ENCODE results near the gene MAP3K5.
A peak's percentile ranks its signal among the peaks of the same experiment; 100 is the strongest.
"Not testable (repeated sequence)": the region's sequence is repeated elsewhere in the genome, so short reads cannot be mapped to it uniquely, and the experiment has no call there.

MAP3K5 gene

GRCh38 chr6:136600818-136601217, 191.5 kb downstream of the MAP3K5 start:
- no peak for DNase-seq

DNA sequence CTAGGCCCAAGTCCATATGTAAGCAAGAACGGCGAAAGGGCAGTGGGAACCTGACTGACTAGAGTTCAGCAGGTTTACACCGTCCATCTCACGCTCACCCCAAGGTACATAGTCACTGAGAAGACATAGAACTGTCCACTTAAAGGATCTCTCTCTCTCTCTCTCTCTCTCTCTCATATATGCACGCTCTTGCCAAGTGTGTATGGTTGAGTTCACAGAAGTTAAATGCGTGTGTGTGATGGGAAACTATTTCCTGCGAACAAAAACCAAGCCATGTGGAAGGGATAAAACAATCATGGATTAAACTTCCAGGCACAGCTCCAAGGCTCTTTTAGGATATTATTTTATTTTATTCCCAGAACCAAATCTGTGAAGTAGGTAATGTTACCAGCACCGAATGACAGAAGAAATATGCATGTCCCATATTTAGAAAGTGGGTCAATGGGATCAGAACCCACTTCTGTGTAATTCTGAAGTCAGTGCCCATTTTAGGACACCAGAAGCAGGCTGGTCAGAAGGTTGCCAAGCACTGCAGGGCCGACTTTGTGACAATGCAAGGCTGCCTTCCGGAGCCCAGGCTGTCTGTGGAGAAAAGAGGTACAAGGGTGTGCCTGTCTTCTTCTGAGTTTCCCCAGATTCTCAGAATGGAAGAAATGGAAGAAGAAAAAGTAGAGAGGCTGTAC, 192.8 kb downstream of the MAP3K5 start:
- no peak for DNase-seq

DNA sequence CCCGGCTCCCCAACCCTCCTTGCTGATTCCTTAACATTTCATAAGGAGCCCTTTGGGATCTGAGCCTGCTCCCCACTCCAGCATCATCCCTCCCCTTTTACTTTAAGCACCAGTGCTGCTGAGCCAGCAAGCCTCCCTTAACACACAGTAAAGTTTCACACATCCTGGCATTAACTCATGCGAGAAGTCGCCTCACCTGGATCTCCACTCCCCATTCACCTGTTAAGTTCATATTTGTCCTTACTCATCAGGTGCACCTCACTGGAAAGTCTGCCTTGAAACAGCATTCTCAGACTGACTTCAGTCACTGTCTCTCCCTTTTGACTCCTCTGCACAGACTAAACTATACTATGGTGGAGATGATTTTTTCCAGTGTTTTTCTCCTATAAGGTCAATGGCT, 194.2 kb downstream of the MAP3K5 start:
- DNase-seq = no peak

- no peak for DNase-seq
Measured at GRCh38 chr6:136594671-136595070, 197.6 kb downstream of the MAP3K5 start.

GRCh38 chr6:136593748-136594490, 198.4 kb downstream of the MAP3K5 start:
- DNase-seq = no peak

- no peak for DNase-seq
Measured at GRCh38 chr6:136592930-136593673, 199.2 kb downstream of the MAP3K5 start.

GRCh38 chr6:136591617-136592016, 200.7 kb downstream of the MAP3K5 start:
- DNase-seq = no peak

DNA sequence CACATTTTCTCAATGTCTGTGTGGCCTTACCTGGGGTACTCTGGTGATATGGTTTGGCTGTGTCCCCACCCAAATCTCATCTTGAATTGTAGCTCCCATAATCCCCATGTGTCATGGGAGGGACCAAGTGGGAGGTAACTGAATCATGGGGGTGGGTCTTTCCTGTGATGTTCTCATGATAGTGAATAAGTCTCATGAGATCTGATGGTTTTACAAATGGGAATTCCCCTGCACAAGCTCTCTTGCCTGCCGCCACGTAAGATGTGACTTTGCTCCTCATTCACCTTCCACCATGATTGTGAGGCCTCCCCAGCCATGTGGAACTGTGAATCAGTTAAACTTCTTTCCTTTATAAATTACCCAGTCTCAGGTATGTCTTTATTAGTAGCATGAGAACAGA, 201.4 kb downstream of the MAP3K5 start:
- not testable (repeated sequence) for DNase-seq

GRCh38 chr6:136587527-136587926, 204.8 kb downstream of the MAP3K5 start:
- no peak for DNase-seq

- no peak for DNase-seq
Measured at GRCh38 chr6:136586295-136586694, 206.0 kb downstream of the MAP3K5 start.

GRCh38 chr6:136585523-136585922, 206.8 kb downstream of the MAP3K5 start:
- not testable (repeated sequence) for DNase-seq

- DNase-seq = not testable (repeated sequence)
Measured at GRCh38 chr6:136584290-136584689, 208.0 kb downstream of the MAP3K5 start.

DNA sequence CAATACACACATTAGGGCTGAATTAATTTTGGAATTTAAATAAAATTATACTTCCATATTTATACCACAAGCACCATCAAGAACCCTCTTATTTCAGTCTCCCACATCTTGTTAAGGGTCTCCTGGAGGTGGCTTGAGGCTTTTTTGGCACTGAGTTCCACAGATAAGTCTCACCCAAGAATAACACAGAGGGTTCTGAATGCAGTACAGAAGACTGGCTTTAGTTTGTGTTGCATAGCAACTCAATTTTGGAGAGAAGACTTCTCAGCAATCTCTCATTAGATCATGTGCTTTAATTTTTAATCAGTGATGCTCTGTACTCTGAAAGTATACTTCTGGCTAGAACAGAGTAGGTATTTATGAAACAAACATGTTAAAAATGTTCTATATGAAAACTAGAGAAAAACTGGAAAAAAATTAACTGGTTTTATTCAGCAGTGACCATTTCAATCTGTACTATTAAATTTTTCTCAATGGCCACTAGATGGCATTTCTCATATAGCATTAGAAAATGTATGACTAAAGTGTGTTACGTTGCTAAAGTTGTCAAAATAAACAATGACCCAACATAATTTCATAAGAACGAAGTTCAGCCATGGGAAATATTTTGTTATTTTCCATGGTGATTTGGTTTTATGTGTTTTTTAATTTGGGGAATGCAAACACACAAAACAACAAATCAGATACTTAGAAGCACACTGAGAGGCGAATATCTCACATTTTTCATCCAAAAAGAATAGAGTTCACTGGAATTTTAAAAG, 209.4 kb downstream of the MAP3K5 start:
- no peak for DNase-seq

- no peak for DNase-seq
Measured at GRCh38 chr6:136579800-136580199, 212.5 kb downstream of the MAP3K5 start.

GRCh38 chr6:136576821-136577220, 215.5 kb downstream of the MAP3K5 start:
- DNase-seq = no peak

GRCh38 chr6:136571496-136571895, 220.8 kb downstream of the MAP3K5 start:
- DNase-seq = no peak

- no peak for DNase-seq
Measured at GRCh38 chr6:136571065-136571464, 221.2 kb downstream of the MAP3K5 start.

GRCh38 chr6:136568129-136568528, 224.1 kb downstream of the MAP3K5 start:
- DNase-seq = no peak

DNA sequence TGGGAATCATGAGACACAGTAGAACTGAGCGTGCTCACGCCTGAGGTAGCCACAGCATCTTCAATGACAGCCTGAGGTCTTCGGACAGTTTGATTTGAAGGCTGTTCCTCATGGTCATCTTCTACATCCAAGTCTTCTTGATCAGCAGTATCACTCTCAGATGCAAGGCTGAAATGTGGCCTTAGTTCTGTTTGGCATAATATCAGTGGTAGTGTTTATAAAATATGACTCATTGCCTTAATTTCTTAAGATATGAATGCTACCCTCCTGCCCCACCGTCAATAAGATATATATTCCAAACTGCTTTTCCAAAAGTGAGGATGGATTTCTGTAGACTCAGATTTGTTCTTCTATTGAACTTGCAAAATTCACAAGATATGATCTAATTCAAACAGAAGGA, 224.6 kb downstream of the MAP3K5 start:
- no peak for DNase-seq

GRCh38 chr6:136566851-136567250, 225.4 kb downstream of the MAP3K5 start:
- no peak for DNase-seq

DNA sequence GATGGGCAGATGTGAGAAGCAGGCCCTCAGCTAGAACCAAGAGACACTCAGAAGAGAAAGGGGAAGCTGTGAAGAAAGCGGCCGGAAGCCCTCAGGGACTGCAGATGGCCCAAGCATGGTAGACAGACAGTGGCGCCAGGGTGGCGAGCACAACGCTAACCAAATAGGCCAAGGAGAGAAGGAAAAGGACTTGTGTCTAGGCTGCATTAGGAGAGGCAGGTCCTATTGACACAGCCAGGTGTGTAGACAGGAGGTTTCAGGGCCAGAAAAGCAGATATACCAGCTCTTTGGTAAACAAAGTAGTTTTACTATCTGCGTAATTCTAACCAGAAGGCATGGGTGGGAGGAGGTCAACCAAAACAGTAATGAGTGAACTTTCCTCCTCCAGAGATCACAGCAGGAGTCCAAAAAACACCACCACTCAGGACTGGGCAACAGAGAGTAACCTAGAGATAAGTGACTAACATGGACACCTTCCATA, 226.2 kb downstream of the MAP3K5 start:
- peak; percentile 25 for DNase-seq

GRCh38 chr6:136564180-136564579, 228.1 kb downstream of the MAP3K5 start:
- DNase-seq = no peak
